Thymus (tissue), 11 donors: Measurements from ENCODE around the gene CAPN10. TPM values are rescaled to one million over a fixed set of nuclear protein-coding genes. Genes with fewer than 3 reads are reported as not detected.
A peak's percentile ranks its signal among the peaks of the same experiment; 100 is the strongest.
"Not testable (repeated sequence)": the region's sequence is repeated elsewhere in the genome, so short reads cannot be mapped to it uniquely, and the experiment has no call there.

Experiments used
- DNase-seq, 9 donors: peaks; one replicate each; pipeline ENCODE4 v3.0.0-alpha.2; 2013; ENCODE audit warnings: low spot score in 9 of 9, low read depth in 6 of 9, missing footprints in 1 of 9
- H3K27ac ChIP-seq, 2 donors: one replicate each; pipeline ENCODE4 v1.5.1; 2013; ENCODE audit warnings: control low read depth in 1 of 2, low read depth in 1 of 2, low read length in 1 of 2, mild to moderate bottlenecking in 1 of 2, moderate library complexity in 1 of 2
- H3K27me3 ChIP-seq, 2 donors: one replicate each; pipeline ENCODE4 v1.5.1; 2013; ENCODE audit warnings: low read length in 1 of 2; ENCODE audit not compliant: control insufficient read depth in 2 of 2, insufficient read depth in 1 of 2
- H3K36me3 ChIP-seq, 2 donors: one replicate each; pipeline ENCODE4 v1.5.1; 2013; ENCODE audit warnings: low read length in 1 of 2, mild to moderate bottlenecking in 1 of 2, moderate library complexity in 1 of 2; ENCODE audit not compliant: control insufficient read depth in 2 of 2, insufficient read depth in 2 of 2
- H3K4me1 ChIP-seq, 2 donors: one replicate each; pipeline ENCODE4 v1.5.1; 2013; ENCODE audit warnings: low read length in 2 of 2; ENCODE audit not compliant: control insufficient read depth in 2 of 2, insufficient read depth in 2 of 2
- H3K4me3 ChIP-seq, 2 donors: one replicate each; pipeline ENCODE4 v1.5.1; 2013; ENCODE audit warnings: low read length in 2 of 2, control low read depth in 1 of 2, mild to moderate bottlenecking in 1 of 2
- H3K9me3 ChIP-seq, 2 donors: one replicate each; pipeline ENCODE4 v1.5.1; 2013; ENCODE audit warnings: low read length in 1 of 2, mild to moderate bottlenecking in 1 of 2; ENCODE audit not compliant: control insufficient read depth in 2 of 2, insufficient read depth in 1 of 2
- WGBS: extraction: QIAGEN DNeasy Blood & Tissue Kit; methylation state at CpG from one replicate; pipeline ENCODE4 v1.1.7; 2013; 5-methylcytosine and 5-hydroxymethylcytosine counted together
- polyA plus RNA-seq: library from polyadenylated mRNA; stranded (reverse); fragments of 200-250 nt; gene quantifications from one replicate; pipeline ENCODE4 v1.2.3, GENCODE V29; 2013
- total RNA-seq: library from RNA; stranded (reverse); fragments of 120-200 nt; gene quantifications from one replicate; pipeline ENCODE4 v1.2.4, GENCODE V29; 2013
- donor health status: healthy.

Gene CAPN10
- total and polyA plus RNA-seq, 2 donors = 34.1 to 67.0 TPM

DNA sequence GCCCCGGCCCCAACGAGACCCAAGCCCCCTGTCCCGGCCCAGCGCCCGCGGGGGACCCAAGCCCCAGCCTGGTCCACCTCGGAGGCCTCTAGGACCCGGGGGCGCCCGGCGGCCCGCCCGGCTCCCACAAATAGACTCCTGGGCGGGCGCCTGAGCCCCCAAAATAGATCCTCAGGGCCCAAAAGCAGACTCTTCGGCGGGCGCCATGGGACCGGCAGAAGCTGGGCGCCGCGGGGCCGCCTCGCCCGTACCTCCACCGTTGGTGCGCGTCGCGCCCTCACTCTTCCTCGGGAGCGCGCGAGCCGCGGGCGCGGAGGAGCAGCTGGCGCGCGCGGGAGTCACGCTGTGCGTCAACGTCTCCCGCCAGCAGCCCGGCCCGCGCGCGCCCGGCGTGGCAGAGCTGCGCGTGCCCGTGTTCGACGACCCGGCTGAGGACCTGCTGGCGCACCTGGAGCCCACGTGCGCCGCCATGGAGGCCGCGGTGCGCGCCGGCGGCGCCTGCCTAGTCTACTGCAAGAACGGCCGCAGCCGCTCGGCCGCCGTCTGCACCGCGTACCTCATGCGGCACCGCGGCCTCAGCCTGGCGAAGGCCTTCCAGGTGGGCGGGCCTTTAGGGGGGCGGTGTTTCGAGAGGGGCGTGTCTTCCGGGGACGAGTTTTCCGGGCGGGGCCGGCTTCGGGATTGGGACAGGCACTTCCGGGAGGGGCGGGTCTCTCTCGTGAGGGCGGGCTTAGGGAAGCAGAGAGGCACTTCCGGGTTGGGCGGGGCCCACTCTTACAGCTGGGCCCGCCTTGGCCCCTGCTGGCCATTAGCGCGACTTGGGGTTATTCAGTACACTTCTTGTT, 25.8 kb upstream of the CAPN10 start:
- H3K9me3 ChIP-seq = no peaks in the 10 kb centered on the region
- peak overlapping the region; percentile 93 to 97 for H3K27ac ChIP-seq
- peak overlapping the region; percentile 62 to 83 for H3K4me3 ChIP-seq
- WGBS = under 1% methylated on average over 101 of the region's 101 CpGs
- H3K27me3 ChIP-seq = peaks cover 0 to 11% of the 10 kb centered on the region in 2 donors
- H3K36me3 ChIP-seq = peaks cover 6 to 18% of the 10 kb centered on the region in 2 donors
- peak; percentile 92 to 98 (median 97) for DNase-seq
- H3K4me1 ChIP-seq = peaks cover 35 to 56% of the 10 kb centered on the region in 2 donors

DNA sequence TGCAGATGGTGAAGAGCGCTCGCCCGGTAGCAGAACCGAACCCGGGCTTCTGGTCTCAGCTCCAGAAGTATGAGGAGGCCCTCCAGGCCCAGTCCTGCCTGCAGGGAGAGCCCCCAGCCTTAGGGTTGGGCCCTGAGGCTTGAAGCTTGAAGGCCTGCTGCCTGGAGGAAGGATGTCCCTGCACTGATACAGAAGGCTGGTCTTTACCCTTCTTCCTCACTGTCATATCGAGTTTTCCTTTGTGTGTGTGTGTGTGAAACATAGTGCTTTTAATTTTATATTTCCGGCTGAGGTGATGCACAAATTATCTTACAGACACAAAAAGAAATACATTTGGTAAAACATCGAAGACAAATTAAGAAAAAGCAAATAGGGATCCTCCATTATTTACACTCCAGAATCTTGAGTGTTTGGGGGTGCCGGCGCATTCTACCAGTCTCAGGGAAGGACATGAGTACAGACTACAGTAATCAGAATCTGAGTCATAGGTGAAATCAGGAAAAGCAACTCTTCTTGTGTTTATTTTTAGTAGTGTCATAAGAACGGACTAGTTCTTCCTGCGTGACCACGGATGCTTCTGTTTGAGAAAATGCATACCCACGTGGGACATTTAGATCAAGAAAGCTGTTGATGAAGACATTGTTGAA, 25.1 kb upstream of the CAPN10 start:
- no peak for DNase-seq
- H3K4me3 ChIP-seq = peak overlapping the region; percentile 62 to 83
- H3K27me3 ChIP-seq = peaks cover 0 to 11% of the 10 kb centered on the region in 2 donors
- H3K4me1 ChIP-seq = peaks cover 39 to 62% of the 10 kb centered on the region in 2 donors
- peak overlapping the region; percentile 92 to 97 for H3K27ac ChIP-seq
- 28% methylated on average over 14 of the region's 14 CpGs for WGBS
- peaks cover 6 to 18% of the 10 kb centered on the region in 2 donors for H3K36me3 ChIP-seq
- H3K9me3 ChIP-seq = no peaks in the 10 kb centered on the region

DNA sequence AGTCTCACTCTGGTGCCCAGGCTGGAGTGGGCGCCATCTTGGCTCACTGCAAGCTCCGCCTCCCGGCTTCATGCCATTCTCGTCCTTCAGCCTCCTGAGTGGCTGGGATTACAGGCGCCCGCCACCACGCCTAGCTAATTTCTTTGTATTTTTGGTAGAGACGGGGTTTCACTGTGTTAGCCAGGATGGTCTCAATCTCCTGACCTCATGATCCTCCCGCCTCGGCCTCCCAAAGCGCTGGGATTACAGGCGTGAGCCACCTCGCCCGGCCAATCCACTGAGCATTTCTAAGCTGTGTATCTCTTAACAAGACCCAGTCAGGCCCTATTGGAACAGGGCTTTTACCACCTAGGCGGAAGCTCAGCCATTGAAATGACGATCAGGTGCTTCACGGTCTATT, 23.3 kb upstream of the CAPN10 start:
- Histone ChIP-seq H3K27ac (peak overlapping the region in 1 of 2 donors; percentile 26), H3K4me1 (peaks cover 45 to 65% of the 10 kb centered on the region in 2 donors), H3K36me3 (peaks cover 6 to 18% of the 10 kb centered on the region in 2 donors)
- not testable (repeated sequence) for DNase-seq, H3K27me3 ChIP-seq, H3K4me3 ChIP-seq, H3K9me3 ChIP-seq
- 99% methylated on average over 17 of the region's 17 CpGs for WGBS

DNA sequence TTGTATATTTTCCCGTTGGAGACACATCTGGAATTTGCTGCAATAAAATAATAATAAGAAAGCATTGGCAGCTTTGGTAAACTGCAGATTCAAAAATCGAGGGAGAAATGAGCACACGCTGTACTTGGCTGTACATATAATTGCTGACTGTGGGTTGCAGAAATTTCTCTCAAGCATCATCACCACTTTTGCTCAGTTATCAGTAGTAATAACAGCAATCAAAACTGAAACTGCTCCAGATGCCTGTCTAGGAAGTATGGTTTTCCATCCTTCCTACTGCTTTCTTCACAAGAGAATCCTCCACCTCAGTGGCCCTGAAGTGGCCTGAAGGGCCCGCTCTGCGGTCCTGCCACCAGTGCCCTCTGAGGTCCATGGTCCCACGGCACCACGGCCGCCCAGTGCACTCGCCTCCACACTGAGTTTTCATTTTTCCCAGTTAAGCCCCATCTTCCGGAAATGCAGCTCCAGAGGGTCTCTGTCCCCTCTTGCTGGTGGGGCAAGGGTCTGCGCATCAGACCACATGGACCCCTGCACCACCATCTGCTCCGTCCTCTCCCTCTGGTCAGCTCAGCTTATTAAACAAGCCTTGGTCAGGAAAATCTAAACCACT, 22.5 kb upstream of the CAPN10 start:
- Histone ChIP-seq H3K9me3 (peaks cover 0 to 5% of the 10 kb centered on the region in 2 donors), H3K4me3 (no peak overlapping the region), H3K27ac (peak overlapping the region in 1 of 2 donors; percentile 66), H3K27me3 (no peaks in the 10 kb centered on the region), H3K36me3 (peaks cover 6 to 18% of the 10 kb centered on the region in 2 donors), H3K4me1 (peaks cover 45 to 60% of the 10 kb centered on the region in 2 donors)
- no peak for DNase-seq
- 98% methylated on average over 12 of the region's 12 CpGs for WGBS

DNA sequence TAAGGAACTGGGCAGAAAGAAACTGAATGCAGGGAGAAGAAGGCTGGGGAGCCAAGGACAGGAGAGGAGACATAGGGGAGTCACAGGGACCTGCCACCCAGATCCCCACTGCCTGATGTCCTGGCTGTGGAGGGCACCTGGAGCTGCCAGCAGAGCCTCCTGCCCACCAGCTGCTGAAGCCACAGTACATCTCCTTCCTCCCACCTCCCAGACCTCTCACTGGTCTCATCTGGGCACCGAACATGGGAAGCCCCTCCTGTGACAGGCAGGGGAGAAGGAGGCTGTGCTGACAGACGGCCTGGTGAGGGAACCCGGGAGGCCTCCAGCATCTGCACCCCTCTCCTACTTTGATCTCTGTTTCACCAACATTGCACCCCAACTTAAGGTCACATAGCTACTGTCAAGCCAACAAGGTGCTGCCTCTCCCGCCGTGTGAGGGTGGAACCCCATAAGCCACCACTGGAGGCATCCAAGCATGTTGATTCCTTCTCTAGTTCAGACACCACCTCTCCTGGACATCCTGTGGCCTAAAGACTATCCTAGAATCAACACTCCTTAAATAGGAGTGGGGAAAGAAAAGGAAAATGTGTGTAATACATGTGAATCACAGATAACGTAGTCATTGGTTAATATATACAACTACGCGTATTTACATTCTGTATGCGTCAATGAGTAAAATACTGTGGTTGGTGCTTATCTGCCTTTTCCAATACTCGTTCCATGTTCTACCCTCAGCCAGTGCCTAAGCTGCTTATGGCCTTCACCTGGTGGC, 21.8 kb upstream of the CAPN10 start:
- Histone ChIP-seq H3K4me3 (peak overlapping the region; percentile 48 to 53), H3K36me3 (peaks cover 6 to 18% of the 10 kb centered on the region in 2 donors), H3K9me3 (peaks cover 0 to 5% of the 10 kb centered on the region in 2 donors), H3K27me3 (no peaks in the 10 kb centered on the region), H3K4me1 (peaks cover 48 to 60% of the 10 kb centered on the region in 2 donors), H3K27ac (peak overlapping the region; percentile 99 to 100)
- DNase-seq = peak in 1 of 9 donors; percentile 37
- WGBS = 77% methylated on average over 10 of the region's 10 CpGs

DNA sequence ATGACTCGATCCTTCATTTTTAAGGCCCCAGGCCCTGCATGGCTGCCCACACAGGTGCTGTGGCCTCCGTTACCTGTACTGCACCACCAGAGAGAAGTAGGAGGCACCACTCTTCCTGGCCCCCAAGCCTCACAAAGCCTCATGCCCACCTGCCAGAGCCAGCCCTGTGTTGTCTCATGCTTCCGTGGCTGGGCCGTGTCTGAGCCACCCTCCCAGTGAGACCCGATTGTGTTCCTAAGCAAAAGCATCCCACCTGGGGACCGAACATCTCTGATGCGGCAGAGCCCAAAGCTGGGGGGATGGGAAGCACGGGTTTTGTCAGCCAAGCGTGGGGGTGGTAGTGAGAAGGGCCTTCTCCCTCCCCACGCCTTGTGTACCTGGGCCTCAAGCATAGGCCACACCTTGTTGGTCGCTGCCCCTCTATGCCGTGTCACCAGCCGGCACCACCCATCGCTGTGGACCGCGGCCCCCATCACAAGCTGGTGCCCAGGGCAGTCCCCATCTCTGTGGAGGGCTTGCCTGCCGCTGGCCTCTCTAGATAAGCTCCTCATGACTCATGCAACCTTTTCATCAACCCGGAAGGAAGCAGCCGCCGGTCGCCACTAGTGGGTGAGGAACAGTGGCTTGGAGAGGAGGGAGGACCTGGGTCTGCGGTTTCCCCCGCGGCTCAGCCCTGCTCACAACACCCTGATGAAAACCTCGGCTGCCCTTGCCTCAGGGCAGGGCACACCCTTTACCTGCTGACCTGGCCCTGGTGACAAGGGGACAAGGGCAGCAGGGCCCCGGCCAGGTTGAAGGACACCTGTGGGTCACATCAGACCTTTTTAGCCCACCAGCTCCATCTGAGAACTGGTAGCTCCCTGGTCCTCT, 21.0 kb upstream of the CAPN10 start:
- Histone ChIP-seq H3K4me1 (peaks cover 55 to 65% of the 10 kb centered on the region in 2 donors), H3K9me3 (peaks cover 0 to 5% of the 10 kb centered on the region in 2 donors), H3K36me3 (peaks cover 6 to 18% of the 10 kb centered on the region in 2 donors), H3K27me3 (no peaks in the 10 kb centered on the region), H3K27ac (peak overlapping the region; percentile 99 to 100), H3K4me3 (peak overlapping the region; percentile 48 to 53)
- peak in 4 of 9 donors; percentile 70 to 88 (median 76) for DNase-seq
- WGBS = 9% methylated on average over 26 of the region's 26 CpGs

DNA sequence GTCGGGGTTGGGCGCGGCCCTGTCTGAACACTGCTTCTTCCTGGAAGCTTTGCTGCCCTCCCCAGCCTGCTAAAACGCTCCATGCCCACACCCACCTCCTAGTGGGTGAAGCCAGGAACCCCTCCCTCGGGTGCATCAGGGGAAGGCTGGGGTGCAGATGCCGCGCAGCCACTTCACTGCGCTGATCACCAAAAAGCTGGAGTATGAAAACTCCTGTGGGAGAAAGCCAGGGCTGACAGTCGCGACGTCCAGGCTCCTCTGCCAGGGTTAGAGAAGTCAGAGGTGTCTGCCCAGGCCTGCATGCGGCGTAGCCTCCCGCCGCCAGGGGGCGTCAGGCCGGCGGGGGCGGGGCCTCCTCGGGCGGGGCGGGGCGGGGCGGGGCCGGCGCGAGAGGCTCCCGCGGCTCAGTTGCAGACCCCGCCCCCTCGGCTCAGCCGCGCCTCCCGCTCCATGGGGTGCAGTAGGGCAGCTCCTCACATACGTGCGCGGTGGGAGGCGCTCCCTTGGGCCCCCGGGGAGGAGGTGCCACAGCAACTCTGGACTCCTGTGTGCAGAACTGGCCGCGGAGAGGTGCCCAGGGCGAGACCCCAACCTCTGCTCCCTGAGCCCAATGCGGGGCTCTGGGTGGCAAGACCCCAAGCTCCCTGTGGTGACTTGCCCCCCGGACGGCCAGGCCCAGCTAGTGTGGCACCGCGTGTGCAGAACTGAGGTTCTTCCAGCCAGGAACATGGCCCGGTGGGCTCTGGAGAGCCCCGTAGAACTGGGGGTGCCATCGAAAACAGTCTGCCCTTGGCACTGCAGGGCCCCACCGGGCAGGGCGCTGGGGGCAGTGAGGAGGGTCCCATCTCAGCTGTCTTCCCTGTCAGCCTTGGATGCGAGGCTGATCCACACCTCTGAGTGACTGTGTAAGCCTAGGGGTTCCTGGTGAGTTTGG, 20.1 kb upstream of the CAPN10 start:
- peak overlapping the region; percentile 48 to 70 for H3K4me3 ChIP-seq
- H3K4me1 ChIP-seq = peaks cover 52 to 61% of the 10 kb centered on the region in 2 donors
- H3K36me3 ChIP-seq = peaks cover 6 to 18% of the 10 kb centered on the region in 2 donors
- 8% methylated on average over 53 of the region's 53 CpGs for WGBS
- H3K27me3 ChIP-seq = no peaks in the 10 kb centered on the region
- peaks cover 0 to 5% of the 10 kb centered on the region in 2 donors for H3K9me3 ChIP-seq
- peak overlapping the region; percentile 99 to 100 for H3K27ac ChIP-seq
- peak in 7 of 9 donors; percentile 74 to 93 (median 86) for DNase-seq
